ENCODE results near the gene TCERG1L. TPM values are rescaled to one million over a fixed set of nuclear protein-coding genes. Genes with fewer than 3 reads are reported as not detected.

TCERG1L gene
- polyA plus RNA-seq, 3 donors: not detected

- 86% methylated on average over 5 of the region's 10 CpGs for WGBS (ENCODE audit: insufficient coverage)
- no peaks in the 10 kb centered on the region for H4K20me1 ChIP-seq (ENCODE audit: insufficient read depth, low read length)
- H3K4me1 ChIP-seq (ENCODE audit: control insufficient read depth in 1 of 2, insufficient read depth in 2 of 2, low read length in 2 of 2): no peaks in the 10 kb centered on the region
- Mint-ChIP-seq H3K27me3 (ENCODE audit: low read depth in 3 of 3) (peaks cover 0 to 1% (median 0%) of the 10 kb centered on the region in 3 donors), H3K4me1 (no peaks in the 10 kb centered on the region), H3K36me3 (no peaks in the 10 kb centered on the region), H3K9me3 (peaks cover 2 to 11% (median 7%) of the 10 kb centered on the region in 7 donors), H3K4me3 (no peak overlapping the region), H3K27ac (no peak overlapping the region)
- H3K9ac ChIP-seq (ENCODE audit: insufficient read depth, low read length, poor library complexity, severe bottlenecking): no peak overlapping the region
- H3K4me3 ChIP-seq (replicated peaks in 1 of 3; ENCODE audit: low read depth in 2 of 3, low read length in 3 of 3): no peak overlapping the region
- intact Hi-C loops (cut with micrococcal nuclease): no loop called here
- H3K9me3 ChIP-seq (replicated peaks in 1 of 2; ENCODE audit: control insufficient read depth in 1 of 2, insufficient read depth in 1 of 2, low read length in 2 of 2): peaks cover 7 to 16% of the 10 kb centered on the region in 2 donors
- H2AFZ ChIP-seq (ENCODE audit: insufficient read depth, low read depth, low read length, poor library complexity, severe bottlenecking): no peak overlapping the region
- H3K4me2 ChIP-seq (replicated peaks; ENCODE audit: extremely low read depth, low read length, poor library complexity, severe bottlenecking): no peak overlapping the region
- no peak overlapping the region for H3K27ac ChIP-seq (ENCODE audit: low read depth in 1 of 2, low read length in 2 of 2)
- TF ChIP-seq CTCF (IDR thresholded peaks at IDR 0.05): no peak
- no peak for DNase-seq
- no peaks in the 10 kb centered on the region for H3K36me3 ChIP-seq (replicated peaks in 1 of 2; ENCODE audit: control insufficient read depth in 1 of 2, insufficient read depth in 2 of 2, low read length in 2 of 2)
- no peaks in the 10 kb centered on the region for H3K79me2 ChIP-seq (ENCODE audit: insufficient read depth, low read length)
- no peaks in the 10 kb centered on the region for H3K27me3 ChIP-seq (ENCODE audit: control insufficient read depth in 2 of 2, insufficient read depth in 2 of 2, low read length in 2 of 2)
Measured at GRCh38 chr10:131350660-131351059, 39.1 kb upstream of the TCERG1L start.

DNA sequence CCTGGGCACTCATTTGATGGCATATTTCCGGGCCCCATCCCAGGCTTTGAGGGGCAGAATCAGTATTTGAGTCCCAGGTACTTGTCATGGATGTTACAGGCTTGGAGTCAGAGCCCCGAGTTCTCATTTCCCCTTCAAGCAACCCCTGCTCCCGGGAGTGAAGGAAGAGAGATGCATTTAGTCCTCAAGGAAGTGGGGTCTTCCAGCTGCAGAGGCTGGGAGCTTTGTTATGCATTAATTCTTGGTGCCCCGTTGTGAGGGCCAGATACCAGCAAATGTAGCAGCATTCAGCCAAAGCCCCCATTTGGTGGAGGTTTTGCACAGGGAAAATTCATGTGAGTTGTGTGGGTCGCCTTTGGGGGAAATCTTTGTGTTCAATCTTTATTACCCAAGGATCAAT, 38.7 kb upstream of the TCERG1L start:
- WGBS (ENCODE audit: insufficient coverage): 40% methylated on average over 1 of the region's 5 CpGs
- H4K20me1 ChIP-seq (ENCODE audit: insufficient read depth, low read length): no peaks in the 10 kb centered on the region
- Mint-ChIP-seq H3K4me1 (no peaks in the 10 kb centered on the region), H3K9me3 (peaks cover 2 to 11% (median 9%) of the 10 kb centered on the region in 7 donors), H3K27ac (no peak overlapping the region), H3K36me3 (no peaks in the 10 kb centered on the region), H3K4me3 (no peak overlapping the region), H3K27me3 (ENCODE audit: low read depth in 3 of 3) (peaks cover 0 to 1% (median 0%) of the 10 kb centered on the region in 3 donors)
- no peak overlapping the region for H2AFZ ChIP-seq (ENCODE audit: insufficient read depth, low read depth, low read length, poor library complexity, severe bottlenecking)
- peaks cover 7 to 16% of the 10 kb centered on the region in 2 donors for H3K9me3 ChIP-seq (replicated peaks in 1 of 2; ENCODE audit: control insufficient read depth in 1 of 2, insufficient read depth in 1 of 2, low read length in 2 of 2)
- no peaks in the 10 kb centered on the region for H3K79me2 ChIP-seq (ENCODE audit: insufficient read depth, low read length)
- no peak for DNase-seq
- H3K27ac ChIP-seq (ENCODE audit: low read depth in 1 of 2, low read length in 2 of 2): no peak overlapping the region
- H3K27me3 ChIP-seq (ENCODE audit: control insufficient read depth in 2 of 2, insufficient read depth in 2 of 2, low read length in 2 of 2): no peaks in the 10 kb centered on the region
- intact Hi-C loops (cut with micrococcal nuclease): no loop called here
- TF ChIP-seq CTCF (IDR thresholded peaks at IDR 0.05): no peak
- H3K9ac ChIP-seq (ENCODE audit: insufficient read depth, low read length, poor library complexity, severe bottlenecking): no peak overlapping the region
- H3K4me1 ChIP-seq (ENCODE audit: control insufficient read depth in 1 of 2, insufficient read depth in 2 of 2, low read length in 2 of 2): no peaks in the 10 kb centered on the region
- no peak overlapping the region for H3K4me3 ChIP-seq (replicated peaks in 1 of 3; ENCODE audit: low read depth in 2 of 3, low read length in 3 of 3)
- no peak overlapping the region for H3K4me2 ChIP-seq (replicated peaks; ENCODE audit: extremely low read depth, low read length, poor library complexity, severe bottlenecking)
- H3K36me3 ChIP-seq (replicated peaks in 1 of 2; ENCODE audit: control insufficient read depth in 1 of 2, insufficient read depth in 2 of 2, low read length in 2 of 2): no peaks in the 10 kb centered on the region
